Ecto neural progenitor cell (in vitro differentiated cells): Measurements from ENCODE around the gene CENPC.
A peak's percentile ranks its signal among the peaks of the same experiment; 100 is the strongest.
"Not testable (repeated sequence)": the region's sequence is repeated elsewhere in the genome, so short reads cannot be mapped to it uniquely, and the experiment has no call there.

Source experiments
- DNase-seq: peaks from one replicate; pipeline ENCODE4 v3.0.0-alpha.2; 2018; ENCODE audit warnings: low spot score

The CENPC gene

GRCh38 chr4:67545199-67546003 lies at the start of gene CENPC:
CENPC (minus strand) TSS chr4:67545503; CDS start chr4:67545355, 148 bp downstream.
- peak; percentile 97 for DNase-seq

- no peak for DNase-seq
Measured at GRCh38 chr4:67593741-67594175, 48.5 kb upstream of the CENPC start.

GRCh38 chr4:67587156-67587555 lies 41.9 kb upstream of the CENPC start:
- no peak for DNase-seq

- DNase-seq = no peak
Measured at GRCh38 chr4:67584496-67584895, 39.2 kb upstream of the CENPC start.

- no peak for DNase-seq
Measured at GRCh38 chr4:67581913-67582312, 36.6 kb upstream of the CENPC start.

GRCh38 chr4:67581208-67581857 lies 36.0 kb upstream of the CENPC start:
- no peak for DNase-seq

- no peak for DNase-seq
Measured at GRCh38 chr4:67580577-67580976, 35.3 kb upstream of the CENPC start.

- no peak for DNase-seq
Measured at GRCh38 chr4:67576538-67576937, 31.2 kb upstream of the CENPC start.

- DNase-seq = no peak
Measured at GRCh38 chr4:67576059-67576466, 30.8 kb upstream of the CENPC start.

- DNase-seq = no peak
Measured at GRCh38 chr4:67575232-67576058, 30.1 kb upstream of the CENPC start.

GRCh38 chr4:67573193-67573592 lies 27.9 kb upstream of the CENPC start:
- DNase-seq = no peak

GRCh38 chr4:67571975-67572374 lies 26.7 kb upstream of the CENPC start:
- no peak for DNase-seq

- DNase-seq = no peak
Measured at GRCh38 chr4:67570537-67570936, 25.2 kb upstream of the CENPC start.

- no peak for DNase-seq
Measured at GRCh38 chr4:67568820-67569219, 23.5 kb upstream of the CENPC start.

GRCh38 chr4:67566335-67566734 lies 21.0 kb upstream of the CENPC start:
- DNase-seq = no peak

- no peak for DNase-seq
Measured at GRCh38 chr4:67565284-67565683, 20.0 kb upstream of the CENPC start.

- no peak for DNase-seq
Measured at GRCh38 chr4:67558493-67558892, 13.2 kb upstream of the CENPC start, which contains the start of gene STAP1. STAP1 (plus strand) TSS chr4:67558727; CDS start chr4:67558810, 83 bp downstream.

GRCh38 chr4:67556436-67556835 lies 11.1 kb upstream of the CENPC start:
- DNase-seq = no peak

GRCh38 chr4:67555447-67555846 lies 10.1 kb upstream of the CENPC start:
- no peak for DNase-seq

GRCh38 chr4:67554096-67554495 lies 8.8 kb upstream of the CENPC start:
- DNase-seq = no peak

- DNase-seq = not testable (repeated sequence)
Measured at GRCh38 chr4:67552146-67552792, 7.0 kb upstream of the CENPC start.

- DNase-seq = no peak
Measured at GRCh38 chr4:67550857-67551256, 5.6 kb upstream of the CENPC start.
